ENCODE data around the gene RAB9A. TPM values are rescaled to one million over a fixed set of nuclear protein-coding genes. Genes with fewer than 3 reads are reported as not detected.

RAB9A gene
- total and polyA plus RNA-seq, 9 of the 15 experiments (the other 6 are each of a cell fraction or from before 2014, with no cell fraction given) = 13.5 to 20.8 (median 17.7) TPM

GRCh38 chrX:13734278-13735172 lies 45.6 kb downstream of the RAB9A start, which contains the start of the genes OFD1 and TRAPPC2 (continued):
- TF ChIP-seq POU5F1 (IDR thresholded peaks at IDR 0.05; ENCODE audit: borderline replicate concordance, low read depth, low read length, partially characterized antibody) (no peak), EHMT2 (IDR thresholded peaks at IDR 0.05) (no peak), ZNF830 (CRISPR knock-in tag; IDR thresholded peaks at IDR 0.05) (no peak), ZMIZ1 (IDR thresholded peaks at IDR 0.05; ENCODE audit: low read depth in 2 of 2, low read length in 2 of 2) (0 out of 4 replicates have a peak, but pooled peaks of 1 of the 2 experiments have one; percentile 27), RBM22 (IDR thresholded peaks at IDR 0.05; ENCODE audit: low read depth, low read length, poor library complexity, severe bottlenecking) (no peak), ZNF239 (CRISPR knock-in tag; IDR thresholded peaks at IDR 0.05) (no peak), TFAM (CRISPR knock-in tag; conservative IDR thresholded peaks at IDR 0.05) (no peak), RBFOX2 (IDR thresholded peaks at IDR 0.05; ENCODE audit: low read depth, low read length) (peak; percentile 96), KLF1 (tag; IDR thresholded peaks at IDR 0.05) (peak; percentile 90), CCAR2 (IDR thresholded peaks at IDR 0.05; ENCODE audit: low read depth, low read length) (no peak), ELF4 (CRISPR knock-in tag; IDR thresholded peaks at IDR 0.05) (no peak), ZBTB7A (IDR thresholded peaks at IDR 0.05; ENCODE audit: borderline replicate concordance, control insufficient read depth, low read depth, low read length) (0 out of 2 replicates have a peak, but pooled peaks have one; percentile 38), TCFL5 (CRISPR knock-in tag; conservative IDR thresholded peaks at IDR 0.05) (no peak), DMBX1 (CRISPR knock-in tag; IDR thresholded peaks at IDR 0.05; ENCODE audit: borderline replicate concordance) (no peak), ZNF324 (CRISPR knock-in tag; IDR thresholded peaks at IDR 0.05) (no peak), GABPB1 (CRISPR knock-in tag; IDR thresholded peaks at IDR 0.05) (peak; percentile 88), SREBF1 (IDR thresholded peaks at IDR 0.05; ENCODE audit: borderline replicate concordance, low read depth, low read length) (no peak), ZNF165 (CRISPR knock-in tag; IDR thresholded peaks at IDR 0.05; ENCODE audit: borderline replicate concordance) (no peak), HNRNPL (IDR thresholded peaks at IDR 0.05; ENCODE audit: low read depth, low read length) (no peak)
- TF ChIP-seq, protein P1, sequence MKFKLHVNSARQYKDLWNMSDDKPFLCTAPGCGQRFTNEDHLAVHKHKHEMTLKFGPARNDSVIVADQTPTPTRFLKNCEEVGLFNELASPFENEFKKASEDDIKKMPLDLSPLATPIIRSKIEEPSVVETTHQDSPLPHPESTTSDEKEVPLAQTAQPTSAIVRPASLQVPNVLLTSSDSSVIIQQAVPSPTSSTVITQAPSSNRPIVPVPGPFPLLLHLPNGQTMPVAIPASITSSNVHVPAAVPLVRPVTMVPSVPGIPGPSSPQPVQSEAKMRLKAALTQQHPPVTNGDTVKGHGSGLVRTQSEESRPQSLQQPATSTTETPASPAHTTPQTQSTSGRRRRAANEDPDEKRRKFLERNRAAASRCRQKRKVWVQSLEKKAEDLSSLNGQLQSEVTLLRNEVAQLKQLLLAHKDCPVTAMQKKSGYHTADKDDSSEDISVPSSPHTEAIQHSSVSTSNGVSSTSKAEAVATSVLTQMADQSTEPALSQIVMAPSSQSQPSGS (CRISPR knock-in tag; IDR thresholded peaks at IDR 0.05) = no peak
- TF ChIP-seq, protein P2, sequence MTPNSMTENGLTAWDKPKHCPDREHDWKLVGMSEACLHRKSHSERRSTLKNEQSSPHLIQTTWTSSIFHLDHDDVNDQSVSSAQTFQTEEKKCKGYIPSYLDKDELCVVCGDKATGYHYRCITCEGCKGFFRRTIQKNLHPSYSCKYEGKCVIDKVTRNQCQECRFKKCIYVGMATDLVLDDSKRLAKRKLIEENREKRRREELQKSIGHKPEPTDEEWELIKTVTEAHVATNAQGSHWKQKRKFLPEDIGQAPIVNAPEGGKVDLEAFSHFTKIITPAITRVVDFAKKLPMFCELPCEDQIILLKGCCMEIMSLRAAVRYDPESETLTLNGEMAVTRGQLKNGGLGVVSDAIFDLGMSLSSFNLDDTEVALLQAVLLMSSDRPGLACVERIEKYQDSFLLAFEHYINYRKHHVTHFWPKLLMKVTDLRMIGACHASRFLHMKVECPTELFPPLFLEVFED (CRISPR knock-in tag; conservative IDR thresholded peaks at IDR 0.05) = no peak
